ENCODE data around the gene DGKH. TPM values are rescaled to one million over a fixed set of nuclear protein-coding genes. Genes with fewer than 3 reads are reported as not detected.

Gene DGKH
- total and polyA plus RNA-seq, 10 of the 15 experiments (the other 5 are each of a cell fraction or from before 2014, with no cell fraction given), result 1.3 to 15.2 (median 7.3) TPM

GRCh38 chr13:42075517-42075916 lies 27.1 kb downstream of the DGKH start (continued):
- TF ChIP-seq BCL3 (IDR thresholded peaks at IDR 0.05; ENCODE audit: borderline replicate concordance, insufficient read depth, low read depth, low read length, poor library complexity, severe bottlenecking) (no peak), CHD4 (IDR thresholded peaks at IDR 0.05) (no peak), SMAD5 (IDR thresholded peaks at IDR 0.05; ENCODE audit: low read depth) (no peak)

- no peak for TF ChIP-seq GATAD2B (conservative IDR thresholded peaks at IDR 0.05; ENCODE audit: low read depth)
- no peak for TF ChIP-seq E2F8 (IDR thresholded peaks at IDR 0.05; ENCODE audit: low read depth, partially characterized antibody)
- no peak for TF ChIP-seq SRF (IDR thresholded peaks at IDR 0.05; ENCODE audit: low read depth in 2 of 2, low read length in 2 of 2)
- TF ChIP-seq TCF7 (IDR thresholded peaks at IDR 0.05; ENCODE audit: borderline replicate concordance), result no peak
- TF ChIP-seq ZNF384 (IDR thresholded peaks at IDR 0.05; ENCODE audit: borderline replicate concordance, low read depth, low read length), result no peak
- TF ChIP-seq ZSCAN29 (IDR thresholded peaks at IDR 0.05), result no peak
- no peak for TF ChIP-seq NFYA (IDR thresholded peaks at IDR 0.05; ENCODE audit: borderline replicate concordance, low read depth, low read length)
- TF ChIP-seq KLF5 (IDR thresholded peaks at IDR 0.05; ENCODE audit: partially characterized antibody), result no peak
- TF ChIP-seq FOXM1 (IDR thresholded peaks at IDR 0.05; ENCODE audit: low read depth, low read length), result no peak
- no peak for TF ChIP-seq REST (IDR thresholded peaks at IDR 0.05; ENCODE audit: low read depth, low read length)
- no peak for TF ChIP-seq CHD4 (IDR thresholded peaks at IDR 0.05)
- no peak for FAIRE-seq
- no peak overlapping the region for H3K4me2 ChIP-seq (ENCODE audit: control insufficient read depth, insufficient read depth)
- no peak overlapping the region for H3K9ac ChIP-seq (ENCODE audit: control insufficient read depth, insufficient read depth, low read length)
- POLR2A ChIA-PET, result interaction anchor here (0.5 to 1.7 kb wide), 3 partner anchors 14 to 1362 kb away, joined by 5 to 8 read pairs (median 6); partner anchors contain the start of gene DGKH
- no peak overlapping the region for H3K27ac ChIP-seq (ENCODE audit: control insufficient read depth, insufficient read depth)
- BruUV-seq (replicated peaks), result no TSS peak
- no peak for DNase-seq (ENCODE audit: low read depth, low spot score)
- WGBS (ENCODE audit: insufficient coverage, insufficient replicate concordance, low lambda C conversion rate, missing lambda C conversion rate), result 64% methylated on average over 3 of the region's 3 CpGs
- H3K9me3 ChIP-seq (replicated peaks; ENCODE audit: control insufficient read depth, insufficient read depth, low read length), result no peaks in the 10 kb centered on the region; the same call in 2 of the 3 replicates
- CTCF ChIA-PET, result interaction anchor here (1.1 to 4.1 kb wide), 7 partner anchors 11 to 408 kb away, joined by 3 to 18 read pairs (median 4); no protein-coding TSS in a partner anchor
- no peaks in the 10 kb centered on the region for H4K20me1 ChIP-seq (ENCODE audit: control insufficient read depth, insufficient read depth)
- no peaks in the 10 kb centered on the region; a peak in 1 of 4 replicates for H3K36me3 ChIP-seq (ENCODE audit: control insufficient read depth in 2 of 2, insufficient read depth in 2 of 2, low read length in 1 of 2)
- no peak overlapping the region for H2AFZ ChIP-seq (ENCODE audit: control insufficient read depth, low read depth, low read length)
- RAD21 ChIA-PET (ENCODE audit: unreplicated experiment), result interaction anchor here (1.3 to 2.8 kb wide), 4 partner anchors 20 to 408 kb away, joined by 3 to 11 read pairs (median 5); partner anchors contain the start of gene DGKH
- H3K27me3 ChIP-seq (replicated peaks in 1 of 2; ENCODE audit: control insufficient read depth in 2 of 2, insufficient read depth in 2 of 2, low read length in 1 of 2), result no peaks in the 10 kb centered on the region
- SMC1A ChIA-PET (ENCODE audit: uncharacterized antibody, unreplicated experiment), result interaction anchor here (0.7 to 3.3 kb wide), 8 partner anchors 9 to 408 kb away, joined by 3 to 19 read pairs (median 4); no protein-coding TSS in a partner anchor
- in situ Hi-C loops (cut with MboI) (no loop called here), intact Hi-C loops (cut with micrococcal nuclease; ENCODE audit: unreplicated experiment) (no loop called here)
- H3K4me3 ChIP-seq, result no peak overlapping the region
- H3K4me1 ChIP-seq (ENCODE audit: control insufficient read depth, insufficient read depth, low read length), result no peaks in the 10 kb centered on the region
- H3K79me2 ChIP-seq (ENCODE audit: control insufficient read depth, insufficient read depth, low read length), result no peaks in the 10 kb centered on the region; the same call in 1 of the 2 replicates
- ATAC-seq, result no peak
These were observed 27.9 kb downstream of the DGKH start for GRCh38 chr13:42076309-42076713.
